ENCODE results near the gene RHCG. TPM values are rescaled to one million over a fixed set of nuclear protein-coding genes. Genes with fewer than 3 reads are reported as not detected.

Gene RHCG
- total and polyA plus RNA-seq, 2 of the 4 experiments (the other 2 are of a cell fraction), result not detected

GRCh38 chr15:89487791-89488190 lies 8.6 kb downstream of the RHCG start:
- no peak overlapping the region for H3K18ac ChIP-seq (ENCODE audit: low read depth, low read length)
- no peaks in the 10 kb centered on the region for H3K4me1 ChIP-seq (ENCODE audit: control insufficient read depth, insufficient read depth, low read length)
- H3K36me3 ChIP-seq (ENCODE audit: control insufficient read depth, insufficient read depth, low read length), result no peaks in the 10 kb centered on the region
- no peak overlapping the region for H2AK5ac ChIP-seq (ENCODE audit: low read depth, low read length)
- H3K4ac ChIP-seq (ENCODE audit: low read depth, low read length), result no peak overlapping the region
- H3K79me1 ChIP-seq (ENCODE audit: low read depth in 1 of 2, low read length in 2 of 2), result no peaks in the 10 kb centered on the region
- CTCF ChIA-PET, result no interaction called here
- H4K91ac ChIP-seq (ENCODE audit: insufficient read depth, low read depth, low read length), result no peak overlapping the region
- no peak overlapping the region for H4K8ac ChIP-seq (ENCODE audit: low read depth in 2 of 2, low read length in 2 of 2)
- no peaks in the 10 kb centered on the region; the same call in 1 of the 2 replicates for H3K9me1 ChIP-seq (ENCODE audit: insufficient read depth, low read length)
- H3K9ac ChIP-seq (ENCODE audit: low read depth, low read length), result no peak overlapping the region
- in situ Hi-C loops (cut with MboI; ENCODE audit: low sequenced_read_pairs) (no loop called here), dilution Hi-C loops (cut with HindIII; ENCODE audit: low sequenced_read_pairs, unreplicated experiment) (no loop called here), intact Hi-C loops (cut with micrococcal nuclease) (no loop called here)
- no peaks in the 10 kb centered on the region for H4K20me1 ChIP-seq (ENCODE audit: insufficient read depth, low read length)
- H2AK9ac ChIP-seq (replicated peaks; ENCODE audit: low read depth, low read length, poor library complexity), result no peak overlapping the region
- H3K56ac ChIP-seq (ENCODE audit: extremely low read depth, insufficient read depth, low read length), result no peak overlapping the region
- H2BK15ac ChIP-seq (ENCODE audit: low read depth, low read length), result no peak overlapping the region
- POLR2A ChIA-PET (ENCODE audit: unreplicated experiment), result no interaction called here
- no peaks in the 10 kb centered on the region for H3K9me3 ChIP-seq (ENCODE audit: control insufficient read depth, insufficient read depth, low read length)
- H2BK20ac ChIP-seq (ENCODE audit: low read depth, low read length), result no peak overlapping the region
- no peak overlapping the region for H3K23ac ChIP-seq (ENCODE audit: low read depth, low read length)
- no peak overlapping the region for H4K5ac ChIP-seq (ENCODE audit: low read depth, low read length)
- ATAC-seq (ENCODE audit: low read depth) (no peak), DNase-seq (no peak)
- H2BK5ac ChIP-seq (ENCODE audit: low read depth, low read length, poor library complexity, severe bottlenecking), result no peak overlapping the region
- no peak overlapping the region for H3K14ac ChIP-seq (replicated peaks; ENCODE audit: low read depth, low read length)
- H3K27me3 ChIP-seq (ENCODE audit: control insufficient read depth, insufficient read depth, low read length), result peaks cover 38% of the 10 kb centered on the region
- no TSS peak for BruUV-seq (replicated peaks)
- WGBS, 2 experiments (ENCODE audit: extremely low coverage in 2 of 2, insufficient read length in 1 of 2), result no CpG with 5 or more reads among the region's 2 CpGs
- H3K4me3 ChIP-seq (ENCODE audit: insufficient read depth, low read depth, low read length), result no peak overlapping the region
- H2AFZ ChIP-seq (replicated peaks; ENCODE audit: low read length, poor library complexity), result no peak overlapping the region
- H2BK120ac ChIP-seq (ENCODE audit: low read depth, low read length), result no peak overlapping the region
- no peak for TF ChIP-seq BHLHE40 (IDR thresholded peaks at IDR 0.05; ENCODE audit: low read depth, low read length)
- no peak for TF ChIP-seq CEBPB (IDR thresholded peaks at IDR 0.05; ENCODE audit: low read depth, low read length)
- no peak overlapping the region for H3K27ac ChIP-seq (ENCODE audit: insufficient read depth, low read length)
- H3K4me2 ChIP-seq (ENCODE audit: low read depth, low read length), result no peak overlapping the region
